ENCODE data around the gene SNX13. TPM values are rescaled to one million over a fixed set of nuclear protein-coding genes. Genes with fewer than 3 reads are reported as not detected.

The SNX13 gene
- total and polyA plus RNA-seq, 12 donors = 8.5 to 113 (median 67.4) TPM

DNA sequence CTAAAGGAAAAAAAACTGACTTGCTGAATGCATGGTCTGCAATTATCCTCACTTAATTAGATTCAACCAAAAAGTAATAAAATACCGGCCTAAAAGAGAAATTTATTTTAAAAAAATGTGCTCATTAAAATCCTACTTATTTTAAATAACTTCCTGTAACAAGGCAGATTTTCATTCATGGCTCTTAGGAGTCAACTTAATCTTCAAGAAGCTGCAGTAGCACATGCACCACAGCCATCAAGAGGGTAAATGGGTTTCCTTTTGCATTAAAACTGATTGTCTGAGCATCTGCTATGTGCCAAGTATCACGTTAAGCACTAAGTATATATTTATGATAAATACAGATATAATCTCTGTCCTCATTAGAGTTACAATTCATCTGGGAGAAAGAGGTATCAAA, 69.9 kb downstream of the SNX13 start:
- H3K27me3 ChIP-seq = no peaks in the 10 kb centered on the region
- intact Hi-C loops (cut with DNase I) = no loop called here
- no peak for DNase-seq
- H3K9me3 ChIP-seq (replicated peaks in 1 of 3) = peaks cover 0 to 9% (median 0%) of the 10 kb centered on the region in 3 donors
- WGBS, 4 donors = 83 to 95% (median 88%) methylated on average over 2 of the region's 2 CpGs
- no peak overlapping the region for H3K27ac ChIP-seq
- no peaks in the 10 kb centered on the region for H3K4me1 ChIP-seq (replicated peaks in 1 of 2)
- no peak for TF ChIP-seq POLR2A (IDR thresholded peaks at IDR 0.05)
- TF ChIP-seq, protein P1, sequence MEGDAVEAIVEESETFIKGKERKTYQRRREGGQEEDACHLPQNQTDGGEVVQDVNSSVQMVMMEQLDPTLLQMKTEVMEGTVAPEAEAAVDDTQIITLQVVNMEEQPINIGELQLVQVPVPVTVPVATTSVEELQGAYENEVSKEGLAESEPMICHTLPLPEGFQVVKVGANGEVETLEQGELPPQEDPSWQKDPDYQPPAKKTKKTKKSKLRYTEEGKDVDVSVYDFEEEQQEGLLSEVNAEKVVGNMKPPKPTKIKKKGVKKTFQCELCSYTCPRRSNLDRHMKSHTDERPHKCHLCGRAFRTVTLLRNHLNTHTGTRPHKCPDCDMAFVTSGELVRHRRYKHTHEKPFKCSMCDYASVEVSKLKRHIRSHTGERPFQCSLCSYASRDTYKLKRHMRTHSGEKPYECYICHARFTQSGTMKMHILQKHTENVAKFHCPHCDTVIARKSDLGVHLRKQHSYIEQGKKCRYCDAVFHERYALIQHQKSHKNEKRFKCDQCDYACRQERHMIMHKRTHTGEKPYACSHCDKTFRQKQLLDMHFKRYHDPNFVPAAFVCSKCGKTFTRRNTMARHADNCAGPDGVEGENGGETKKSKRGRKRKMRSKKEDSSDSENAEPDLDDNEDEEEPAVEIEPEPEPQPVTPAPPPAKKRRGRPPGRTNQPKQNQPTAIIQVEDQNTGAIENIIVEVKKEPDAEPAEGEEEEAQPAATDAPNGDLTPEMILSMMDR (IDR thresholded peaks at IDR 0.05) = no peak
- peaks cover 0 to 7% of the 10 kb centered on the region in 2 donors for H3K36me3 ChIP-seq (replicated peaks in 1 of 2)
- no peak overlapping the region for H3K4me3 ChIP-seq

GRCh38 chr7:17863809-17864143, 76.5 kb downstream of the SNX13 start:
- Histone ChIP-seq H3K27me3 (no peaks in the 10 kb centered on the region), H3K36me3 (replicated peaks in 1 of 2) (peaks cover 0 to 7% of the 10 kb centered on the region in 2 donors), H3K9me3 (replicated peaks in 1 of 3) (peaks cover 0 to 10% (median 6%) of the 10 kb centered on the region in 3 donors), H3K27ac (no peak overlapping the region), H3K4me1 (replicated peaks in 1 of 2) (no peaks in the 10 kb centered on the region), H3K4me3 (no peak overlapping the region)
- no peak for TF ChIP-seq POLR2A (IDR thresholded peaks at IDR 0.05)
- TF ChIP-seq, protein P1 (IDR thresholded peaks at IDR 0.05) = no peak
- no peak for DNase-seq
- intact Hi-C loops (cut with DNase I) = no loop called here

DNA sequence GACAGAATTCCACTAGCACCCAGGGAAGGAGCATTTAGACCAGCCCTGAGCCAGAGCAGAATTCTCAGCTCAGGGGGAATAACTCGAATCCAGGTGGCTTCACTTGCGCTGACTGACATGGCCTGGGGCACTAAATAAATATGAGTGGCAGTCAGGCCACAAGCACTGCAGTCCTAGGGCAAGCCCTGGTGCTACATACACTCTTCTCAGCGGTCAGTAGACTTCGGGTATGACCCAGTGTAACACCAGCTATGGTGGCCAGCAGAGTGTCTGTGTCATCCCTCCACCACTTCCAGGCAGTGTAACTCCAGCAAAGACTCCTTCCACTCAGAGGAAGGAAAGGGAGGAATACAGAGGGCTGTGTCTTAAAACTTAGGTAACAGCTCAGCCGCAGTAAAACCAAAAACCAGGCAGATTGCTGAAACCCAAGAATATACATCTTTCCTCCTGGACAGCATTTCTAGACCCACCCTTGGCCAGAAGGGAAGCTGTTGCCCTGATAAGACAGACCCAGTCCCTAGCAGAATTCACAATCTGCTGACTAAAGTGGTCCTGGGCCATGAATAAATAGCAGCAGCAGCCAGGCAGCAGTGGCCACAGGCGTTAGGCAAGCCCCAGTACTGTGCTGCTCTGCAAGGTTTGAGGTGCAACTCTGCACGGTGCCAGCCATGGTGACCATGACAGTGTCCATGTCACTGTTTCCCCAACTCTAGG, 77.0 kb downstream of the SNX13 start:
- intact Hi-C loops (cut with DNase I) = no loop called here
- TF ChIP-seq, protein P1 (IDR thresholded peaks at IDR 0.05) = no peak
- no peak for TF ChIP-seq POLR2A (IDR thresholded peaks at IDR 0.05)
- Histone ChIP-seq H3K9me3 (replicated peaks in 1 of 3) (peaks cover 0 to 10% (median 10%) of the 10 kb centered on the region in 3 donors), H3K27ac (no peak overlapping the region), H3K4me3 (no peak overlapping the region), H3K27me3 (no peaks in the 10 kb centered on the region), H3K4me1 (replicated peaks in 1 of 2) (no peaks in the 10 kb centered on the region), H3K36me3 (replicated peaks in 1 of 2) (peaks cover 0 to 5% of the 10 kb centered on the region in 2 donors)
- no peak for DNase-seq
- WGBS, 4 donors = 93 to 97% (median 95%) methylated on average over 5 to 7 of the region's 7 CpGs

DNA sequence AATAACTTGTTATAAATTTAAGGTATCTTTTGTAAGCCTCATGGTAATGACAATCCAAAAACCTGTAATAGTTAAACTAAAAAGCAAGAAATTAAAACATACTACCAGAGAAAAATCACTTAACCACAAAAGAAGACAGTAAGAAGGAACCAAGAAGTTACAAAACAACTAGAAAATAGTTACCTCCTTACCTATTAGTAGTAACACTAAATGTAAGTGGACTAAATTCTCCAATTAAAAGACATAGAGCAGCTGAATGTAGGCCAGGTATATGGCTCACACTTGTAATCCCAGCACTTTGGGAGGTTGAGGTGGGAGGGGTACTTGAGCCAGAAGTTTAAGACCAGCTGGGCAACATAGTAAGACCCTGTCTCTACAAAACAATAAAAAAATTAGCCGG, 84.0 kb downstream of the SNX13 start:
- Histone ChIP-seq H3K4me3 (no peak overlapping the region), H3K9me3 (replicated peaks in 1 of 3) (peaks cover 0 to 10% (median 6%) of the 10 kb centered on the region in 3 donors), H3K36me3 (replicated peaks in 1 of 2) (no peaks in the 10 kb centered on the region), H3K27me3 (no peaks in the 10 kb centered on the region), H3K27ac (no peak overlapping the region), H3K4me1 (replicated peaks in 1 of 2) (no peaks in the 10 kb centered on the region)
- intact Hi-C loops (cut with DNase I) = no loop called here
- DNase-seq = no peak
- 97 to 100% (median 100%) methylated on average over 1 of the region's 1 CpG for WGBS, 4 donors
- TF ChIP-seq, protein P1 (IDR thresholded peaks at IDR 0.05) = no peak
- no peak for TF ChIP-seq POLR2A (IDR thresholded peaks at IDR 0.05)
